GM12864 (cell line): Measurements from ENCODE around the gene PLOD2.

ENCODE experiments used
- DNase-seq: peaks from one replicate; pipeline ENCODE4 v3.0.0-alpha.2; 2011; ENCODE audit warnings: low read depth
- H3K4me3 ChIP-seq: 2 replicates; pipeline ENCODE4 v1.5.1; 2011; ENCODE audit warnings: mild to moderate bottlenecking, low read depth, low read length, control low read depth
- TF ChIP-seq, protein P1 (sequence below): IDR thresholded peaks from 2 replicates; pipeline ENCODE4 v1.5.1; 2011; ENCODE audit warnings: low read depth, mild to moderate bottlenecking, moderate library complexity, low read length, control low read depth, inconsistent platforms; ENCODE audit errors: missing control alignments

PLOD2 gene

DNA sequence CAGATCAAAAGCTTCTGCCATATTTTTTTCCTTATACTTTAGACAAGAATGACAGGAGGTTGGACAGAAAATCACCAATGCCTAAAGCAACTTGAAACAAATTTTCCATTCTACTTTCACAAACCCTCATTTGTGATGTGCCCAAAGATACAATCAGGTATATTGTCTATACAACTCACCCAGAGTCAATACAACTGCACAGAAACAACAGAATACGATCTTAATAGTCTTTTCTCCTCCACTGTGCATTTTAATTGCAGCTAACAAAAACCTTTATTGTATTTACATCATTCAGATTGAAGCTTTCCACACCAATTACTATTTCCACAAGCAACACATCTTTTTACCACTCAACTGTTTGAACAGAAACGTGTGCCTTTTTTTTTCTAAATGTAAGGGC is 80.4 kb downstream of the PLOD2 start:
- TF ChIP-seq, protein P1, sequence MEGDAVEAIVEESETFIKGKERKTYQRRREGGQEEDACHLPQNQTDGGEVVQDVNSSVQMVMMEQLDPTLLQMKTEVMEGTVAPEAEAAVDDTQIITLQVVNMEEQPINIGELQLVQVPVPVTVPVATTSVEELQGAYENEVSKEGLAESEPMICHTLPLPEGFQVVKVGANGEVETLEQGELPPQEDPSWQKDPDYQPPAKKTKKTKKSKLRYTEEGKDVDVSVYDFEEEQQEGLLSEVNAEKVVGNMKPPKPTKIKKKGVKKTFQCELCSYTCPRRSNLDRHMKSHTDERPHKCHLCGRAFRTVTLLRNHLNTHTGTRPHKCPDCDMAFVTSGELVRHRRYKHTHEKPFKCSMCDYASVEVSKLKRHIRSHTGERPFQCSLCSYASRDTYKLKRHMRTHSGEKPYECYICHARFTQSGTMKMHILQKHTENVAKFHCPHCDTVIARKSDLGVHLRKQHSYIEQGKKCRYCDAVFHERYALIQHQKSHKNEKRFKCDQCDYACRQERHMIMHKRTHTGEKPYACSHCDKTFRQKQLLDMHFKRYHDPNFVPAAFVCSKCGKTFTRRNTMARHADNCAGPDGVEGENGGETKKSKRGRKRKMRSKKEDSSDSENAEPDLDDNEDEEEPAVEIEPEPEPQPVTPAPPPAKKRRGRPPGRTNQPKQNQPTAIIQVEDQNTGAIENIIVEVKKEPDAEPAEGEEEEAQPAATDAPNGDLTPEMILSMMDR, result no peak
- no peak overlapping the region for H3K4me3 ChIP-seq
- no peak for DNase-seq

DNA sequence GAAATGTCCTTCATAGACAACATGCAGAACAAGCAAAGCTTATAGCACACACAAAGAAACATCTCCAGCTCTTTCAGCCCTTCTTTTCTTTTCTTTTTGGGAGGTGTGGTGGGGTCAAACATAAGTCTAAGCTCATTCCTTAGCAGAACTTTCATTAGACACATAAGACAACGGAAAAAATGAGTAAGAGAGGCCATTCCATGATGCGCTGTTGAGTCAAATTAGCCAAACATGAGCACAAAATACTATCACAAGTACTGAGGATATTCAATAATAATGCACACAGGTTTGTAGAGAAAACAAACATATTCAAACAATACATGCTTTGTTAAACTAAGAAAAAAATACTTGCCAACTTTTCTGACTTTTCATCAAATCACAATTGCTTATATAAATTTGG is 83.0 kb downstream of the PLOD2 start:
- no peak overlapping the region for H3K4me3 ChIP-seq
- no peak for DNase-seq
- TF ChIP-seq, protein P1, result no peak

DNA sequence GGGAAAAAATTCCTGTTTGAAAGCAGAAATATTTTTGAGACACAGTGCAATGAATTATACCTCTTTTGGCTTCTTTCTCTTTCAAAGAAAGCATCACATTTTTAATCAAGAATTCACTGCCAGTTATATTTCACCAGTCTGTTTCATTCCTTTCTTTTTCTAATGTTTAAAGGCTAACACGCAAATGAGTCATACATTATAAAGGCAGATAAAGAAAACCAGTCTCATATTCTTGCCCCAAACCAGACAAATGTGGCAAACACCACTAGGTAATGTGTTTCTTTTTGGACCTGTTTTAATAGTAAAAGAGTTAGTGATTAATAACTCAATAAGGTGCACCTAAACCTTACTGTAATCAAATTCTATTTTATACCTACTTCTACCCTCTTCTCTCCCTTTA is 83.8 kb downstream of the PLOD2 start:
- no peak overlapping the region for H3K4me3 ChIP-seq
- TF ChIP-seq, protein P1, result no peak
- DNase-seq, result no peak

DNA sequence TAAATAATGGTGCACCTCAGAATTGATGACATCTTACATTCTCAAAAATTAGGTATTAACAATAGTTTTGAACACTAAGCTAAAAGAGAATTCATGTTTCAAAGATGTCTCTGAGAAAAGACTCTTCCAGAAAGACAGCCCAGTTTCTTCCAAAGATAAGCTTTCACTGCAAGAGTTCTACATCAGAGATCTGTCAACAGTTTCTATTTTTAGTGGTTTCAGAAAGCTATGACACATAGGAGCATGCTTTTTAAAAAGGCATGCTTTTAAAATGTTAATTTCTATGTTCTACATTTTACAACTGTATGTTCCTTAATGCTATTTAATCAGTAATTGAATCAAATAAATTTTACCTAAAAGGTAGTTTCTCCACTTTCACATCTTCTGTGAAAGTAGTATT is 88.2 kb downstream of the PLOD2 start:
- TF ChIP-seq, protein P1, result no peak
- no peak for DNase-seq
- H3K4me3 ChIP-seq, result no peak overlapping the region

DNA sequence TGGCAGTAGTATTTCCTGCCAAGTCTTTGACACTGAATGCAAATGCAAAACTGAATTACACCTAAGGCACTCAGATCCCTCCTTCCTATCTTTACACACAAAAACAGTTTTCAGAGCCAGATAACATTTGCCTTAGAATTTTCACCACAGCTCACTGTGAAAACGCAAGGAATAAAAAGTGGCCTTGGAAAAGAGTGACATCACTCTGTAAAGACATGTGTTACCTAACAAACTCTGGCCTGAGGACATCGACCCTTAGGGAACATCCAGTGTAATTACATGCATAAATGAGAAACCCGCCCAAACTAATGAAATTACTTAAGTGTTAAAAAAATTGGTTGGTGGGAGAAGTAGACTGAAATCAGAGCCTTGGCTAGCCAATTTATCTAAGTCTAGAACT is 88.9 kb downstream of the PLOD2 start:
- TF ChIP-seq, protein P1, result no peak
- no peak overlapping the region for H3K4me3 ChIP-seq
- no peak for DNase-seq

DNA sequence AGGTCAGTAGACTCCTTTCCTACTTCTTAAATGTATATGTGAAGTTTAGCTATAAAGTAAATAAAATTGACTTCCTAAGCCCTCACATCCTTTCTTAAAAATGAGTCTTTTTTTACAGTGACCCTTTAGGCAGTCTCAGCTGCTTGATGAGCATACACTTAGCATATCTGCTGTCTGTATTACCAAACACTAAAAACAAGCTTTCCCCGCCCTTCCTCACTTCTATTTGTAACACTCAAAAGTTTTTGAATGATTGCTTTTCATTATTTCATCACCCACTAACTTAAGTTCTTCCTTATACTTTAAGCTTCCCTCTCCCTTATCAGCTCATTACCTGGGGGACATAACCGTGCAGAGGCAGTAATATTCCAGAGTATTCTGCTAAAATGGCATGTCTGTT is 89.4 kb downstream of the PLOD2 start:
- no peak for DNase-seq
- no peak overlapping the region for H3K4me3 ChIP-seq
- TF ChIP-seq, protein P1, result no peak

DNA sequence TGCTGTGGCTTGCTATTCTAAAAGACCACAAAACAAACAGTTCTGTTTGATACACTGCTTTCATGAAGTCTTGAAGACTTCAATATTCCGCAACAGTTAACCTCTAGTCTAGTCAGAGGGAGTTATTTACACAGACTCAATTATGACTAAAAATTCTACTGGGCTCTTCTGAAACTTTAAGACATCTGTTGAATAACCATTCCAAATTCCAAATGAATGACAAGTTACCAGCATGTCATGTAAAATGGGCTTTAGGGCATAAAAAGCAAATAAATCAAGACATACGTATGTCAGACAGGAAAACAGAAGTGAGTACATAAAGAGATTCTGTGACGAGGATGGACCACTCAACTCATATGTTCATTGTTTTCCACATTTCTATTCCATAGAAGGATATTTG is 93.9 kb downstream of the PLOD2 start:
- TF ChIP-seq, protein P1, result no peak
- DNase-seq, result no peak
- no peak overlapping the region for H3K4me3 ChIP-seq
